DMS53 (cell line): ENCODE measurements around the gene CLCA2.

ENCODE experiments used
- DNase-seq: peaks from one replicate; lab custom pipeline; 2025; lab: John Stamatoyannopoulos, UW

The CLCA2 gene

DNA sequence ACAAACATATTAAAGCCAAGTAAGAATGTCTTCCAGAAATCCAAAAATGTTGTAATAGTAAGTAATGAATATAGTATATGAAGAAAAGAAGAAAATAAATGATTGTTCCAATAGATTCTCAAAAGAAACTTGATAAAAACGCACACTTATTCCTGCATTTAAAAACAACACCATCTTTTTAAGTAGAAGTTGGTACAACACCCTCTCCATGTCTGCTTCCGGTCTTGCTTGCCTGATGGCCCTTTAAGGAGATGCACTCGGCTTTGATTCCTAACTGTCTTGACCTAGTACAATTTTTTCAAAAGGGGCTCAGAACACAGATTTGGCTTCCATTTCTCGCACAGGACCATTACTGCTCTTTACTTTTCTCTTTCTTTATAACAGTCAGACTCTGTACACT is 53.7 kb downstream of the CLCA2 start:
- DNase-seq = no peak

DNA sequence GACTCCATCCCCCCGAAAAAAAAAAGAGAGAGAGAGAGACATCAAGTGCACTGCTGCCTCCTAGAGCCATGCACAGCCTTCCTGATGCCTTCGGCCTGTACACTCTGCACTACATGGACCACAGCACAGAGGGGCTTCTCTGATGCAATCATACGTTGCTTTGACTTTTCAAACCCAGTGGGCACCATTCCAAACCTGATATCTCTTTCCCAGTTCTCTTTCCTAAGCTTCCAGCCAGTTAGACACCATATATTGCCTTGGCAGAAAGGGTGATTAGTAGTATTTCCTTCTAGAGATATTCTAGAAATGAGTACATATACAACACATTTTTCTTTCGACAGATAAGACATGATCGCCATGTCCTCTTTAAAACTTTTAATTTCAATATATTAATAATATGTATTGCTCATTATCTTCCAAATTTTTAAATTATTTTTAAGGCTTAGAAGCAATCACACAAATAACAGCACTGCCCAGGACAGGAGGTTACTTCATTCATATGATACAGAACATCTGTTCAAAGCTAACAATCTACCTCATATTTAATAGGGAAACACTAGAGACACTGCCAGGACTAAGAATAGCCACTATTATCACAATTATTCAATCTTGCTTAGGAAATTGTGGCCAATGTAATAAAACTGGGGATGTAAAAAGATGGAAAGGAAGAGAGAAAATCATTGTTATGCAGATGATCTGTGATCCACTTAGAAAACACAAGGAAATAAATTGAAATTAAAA is 54.6 kb downstream of the CLCA2 start:
- no peak for DNase-seq

DNA sequence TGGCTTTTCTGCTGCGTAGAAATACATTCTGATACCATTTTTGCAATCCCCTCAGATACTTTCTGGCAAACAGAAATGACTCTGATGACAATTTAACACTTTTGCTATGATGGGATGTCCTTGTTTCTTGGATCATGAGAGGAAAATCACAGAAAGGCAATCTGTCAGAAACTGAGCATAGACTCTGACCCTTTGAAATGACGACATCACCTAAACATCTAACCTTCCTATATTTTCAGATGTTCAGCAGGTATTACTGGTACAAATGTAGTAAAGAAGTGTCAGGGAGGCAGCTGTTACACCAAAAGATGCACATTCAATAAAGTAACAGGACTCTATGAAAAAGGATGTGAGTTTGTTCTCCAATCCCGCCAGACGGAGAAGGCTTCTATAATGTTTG is 58.0 kb downstream of the CLCA2 start:
- no peak for DNase-seq

GRCh38 chr1:86487131-86487810 is 63.3 kb downstream of the CLCA2 start:
- DNase-seq = no peak

DNA sequence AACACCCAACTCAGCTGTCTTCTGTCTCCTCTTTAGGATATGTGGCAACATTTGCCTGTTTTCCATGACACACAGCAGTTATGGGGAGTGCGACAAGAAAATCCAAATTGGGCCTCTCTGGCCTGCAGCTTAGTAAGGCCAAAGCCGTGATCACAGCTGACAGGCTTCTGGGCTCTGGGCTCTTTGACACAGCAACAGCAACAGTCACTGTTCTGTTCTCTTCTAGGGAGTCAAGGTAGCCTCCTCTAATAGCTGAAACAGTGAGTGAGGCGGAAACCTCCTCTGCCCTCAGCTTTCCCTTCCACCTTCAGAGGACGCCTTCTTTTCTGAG is 63.8 kb downstream of the CLCA2 start:
- DNase-seq = no peak

GRCh38 chr1:86489242-86489878 is 65.4 kb downstream of the CLCA2 start:
- no peak for DNase-seq

GRCh38 chr1:86491171-86491950 is 67.4 kb downstream of the CLCA2 start:
- no peak for DNase-seq

GRCh38 chr1:86498281-86498680 is 74.3 kb downstream of the CLCA2 start:
- no peak for DNase-seq

- peak; percentile 93 for DNase-seq
Measured at GRCh38 chr1:86499987-86500593, 76.1 kb downstream of the CLCA2 start.

GRCh38 chr1:86500714-86501113 is 76.7 kb downstream of the CLCA2 start:
- no peak for DNase-seq

GRCh38 chr1:86502125-86502646 is 78.2 kb downstream of the CLCA2 start:
- peak; percentile 94 for DNase-seq

GRCh38 chr1:86502721-86503405 is 78.9 kb downstream of the CLCA2 start:
- DNase-seq = peak; percentile 94

GRCh38 chr1:86503406-86504136 is 79.6 kb downstream of the CLCA2 start:
- DNase-seq = peak; percentile 89

GRCh38 chr1:86504137-86504479 is 80.1 kb downstream of the CLCA2 start:
- peak; percentile 73 for DNase-seq

GRCh38 chr1:86504895-86505563 is 81.1 kb downstream of the CLCA2 start:
- peak; percentile 65 for DNase-seq

DNA sequence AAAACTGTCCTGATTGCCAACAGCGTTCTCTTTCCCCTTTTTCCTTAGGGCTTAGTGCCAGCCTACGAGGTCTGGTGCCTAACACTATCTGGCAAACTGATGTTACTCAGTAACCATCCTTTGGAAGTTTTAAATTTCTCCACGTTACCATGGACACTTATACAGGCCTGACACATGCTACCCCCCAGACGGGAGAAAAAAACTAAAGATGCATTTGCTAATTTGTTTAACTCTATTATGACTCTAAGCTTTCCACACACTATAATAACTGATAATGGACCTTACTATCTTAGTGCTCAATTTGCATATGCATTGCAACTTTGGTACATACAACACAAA is 81.6 kb downstream of the CLCA2 start:
- DNase-seq = no peak
